ENCODE measurements around the gene RPL21.
"Not testable (repeated sequence)": the region's sequence is repeated elsewhere in the genome, so short reads cannot be mapped to it uniquely, and the experiment has no call there.

Gene RPL21

GRCh38 chr13:27251166-27252091, at the start of gene RPL21:
RPL21 (plus strand) TSS chr13:27251558; CDS start chr13:27253777, 2,219 bp downstream.
- DNase-seq: peak; percentile 82

- DNase-seq: no peak
These were observed 49.7 kb upstream of the RPL21 start for GRCh38 chr13:27201661-27202060.

GRCh38 chr13:27203186-27203585, 48.2 kb upstream of the RPL21 start:
- no peak for DNase-seq

- no peak for DNase-seq
These were observed 47.5 kb upstream of the RPL21 start for GRCh38 chr13:27203854-27204253.

GRCh38 chr13:27208514-27208913, 42.8 kb upstream of the RPL21 start:
- no peak for DNase-seq

GRCh38 chr13:27211271-27211670, 40.1 kb upstream of the RPL21 start:
- DNase-seq: no peak

- no peak for DNase-seq
These were observed 39.5 kb upstream of the RPL21 start for GRCh38 chr13:27211771-27212364.

GRCh38 chr13:27213386-27213785, 38.0 kb upstream of the RPL21 start:
- DNase-seq: not testable (repeated sequence)

GRCh38 chr13:27217791-27218190, 33.6 kb upstream of the RPL21 start:
- not testable (repeated sequence) for DNase-seq

- DNase-seq: not testable (repeated sequence)
These were observed 32.5 kb upstream of the RPL21 start for GRCh38 chr13:27218861-27219260.

- no peak for DNase-seq
These were observed 31.7 kb upstream of the RPL21 start for GRCh38 chr13:27219611-27220010.

- DNase-seq: not testable (repeated sequence)
These were observed 29.3 kb upstream of the RPL21 start for GRCh38 chr13:27222100-27222499.

- no peak for DNase-seq
These were observed 24.4 kb upstream of the RPL21 start for GRCh38 chr13:27226991-27227390.

- DNase-seq: no peak
These were observed 23.2 kb upstream of the RPL21 start for GRCh38 chr13:27228131-27228530.

- no peak for DNase-seq
These were observed 21.7 kb upstream of the RPL21 start for GRCh38 chr13:27229642-27230041.

GRCh38 chr13:27233964-27234363, 17.4 kb upstream of the RPL21 start:
- DNase-seq: no peak

GRCh38 chr13:27236478-27236877, 14.9 kb upstream of the RPL21 start:
- no peak for DNase-seq

GRCh38 chr13:27242702-27243101, 8.7 kb upstream of the RPL21 start:
- DNase-seq: no peak

GRCh38 chr13:27245610-27246009, 5.7 kb upstream of the RPL21 start:
- no peak for DNase-seq

GRCh38 chr13:27250833-27251165, 559 bp upstream of the RPL21 start:
- no peak for DNase-seq

- no peak for DNase-seq
These were observed 1.1 kb downstream of the RPL21 start for GRCh38 chr13:27252467-27252866.

- no peak for DNase-seq
These were observed 5.8 kb downstream of the RPL21 start for GRCh38 chr13:27257233-27257568.

- DNase-seq: no peak
These were observed 6.4 kb downstream of the RPL21 start for GRCh38 chr13:27257648-27258253.

Measured in NCI-H1417 treated with DMSO at 0.1 percent for 48 hours (cell line).